ENCODE results near the gene TEX22. TPM values are rescaled to one million over a fixed set of nuclear protein-coding genes. Genes with fewer than 3 reads are reported as not detected.

TEX22 gene
- total RNA-seq, 1 experiment from 2014 or later, result 0.87 TPM

DNA sequence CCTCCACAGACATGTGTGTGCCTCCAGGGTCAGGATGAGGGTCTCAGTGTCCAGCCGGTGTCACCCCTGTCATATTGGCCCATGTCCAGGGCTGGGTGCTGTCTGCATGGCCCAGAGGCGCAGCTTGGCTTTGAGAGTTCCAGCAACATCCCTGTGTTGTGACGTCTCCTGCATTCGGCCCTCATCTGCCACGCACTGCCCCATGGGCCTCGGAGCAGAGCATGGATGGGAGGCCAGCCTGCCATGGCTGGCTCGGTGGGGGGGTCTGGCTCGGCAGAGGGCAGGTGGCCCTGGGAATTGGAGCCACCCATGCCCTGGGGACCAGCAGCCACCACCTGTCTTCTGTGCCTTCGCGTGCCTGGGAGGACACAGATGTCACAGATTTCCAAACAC is 10.8 kb upstream of the TEX22 start:
- Mint-ChIP-seq H3K27ac (no peak overlapping the region), H3K9me3 (no peaks in the 10 kb centered on the region), H3K36me3 (peaks cover 12% of the 10 kb centered on the region), H3K4me3 (no peak overlapping the region), H3K27me3 (ENCODE audit: low read depth) (no peaks in the 10 kb centered on the region), H3K4me1 (no peaks in the 10 kb centered on the region)
- POLR2A ChIA-PET, result no interaction called here
- DNase-seq (ENCODE audit: low spot score) (no peak), ATAC-seq (no peak)
- TF ChIP-seq GABPB1 (CRISPR knock-in tag; IDR thresholded peaks at IDR 0.05), result no peak
- no peak for TF ChIP-seq ZNF532 (CRISPR knock-in tag; IDR thresholded peaks at IDR 0.05; ENCODE audit: borderline replicate concordance)
- no peak for TF ChIP-seq NR2C2 (CRISPR knock-in tag; IDR thresholded peaks at IDR 0.05)
- TF ChIP-seq MYBL2 (CRISPR knock-in tag; IDR thresholded peaks at IDR 0.05), result no peak
- TF ChIP-seq EMX1 (CRISPR knock-in tag; IDR thresholded peaks at IDR 0.05), result no peak
- TF ChIP-seq, protein P1, sequence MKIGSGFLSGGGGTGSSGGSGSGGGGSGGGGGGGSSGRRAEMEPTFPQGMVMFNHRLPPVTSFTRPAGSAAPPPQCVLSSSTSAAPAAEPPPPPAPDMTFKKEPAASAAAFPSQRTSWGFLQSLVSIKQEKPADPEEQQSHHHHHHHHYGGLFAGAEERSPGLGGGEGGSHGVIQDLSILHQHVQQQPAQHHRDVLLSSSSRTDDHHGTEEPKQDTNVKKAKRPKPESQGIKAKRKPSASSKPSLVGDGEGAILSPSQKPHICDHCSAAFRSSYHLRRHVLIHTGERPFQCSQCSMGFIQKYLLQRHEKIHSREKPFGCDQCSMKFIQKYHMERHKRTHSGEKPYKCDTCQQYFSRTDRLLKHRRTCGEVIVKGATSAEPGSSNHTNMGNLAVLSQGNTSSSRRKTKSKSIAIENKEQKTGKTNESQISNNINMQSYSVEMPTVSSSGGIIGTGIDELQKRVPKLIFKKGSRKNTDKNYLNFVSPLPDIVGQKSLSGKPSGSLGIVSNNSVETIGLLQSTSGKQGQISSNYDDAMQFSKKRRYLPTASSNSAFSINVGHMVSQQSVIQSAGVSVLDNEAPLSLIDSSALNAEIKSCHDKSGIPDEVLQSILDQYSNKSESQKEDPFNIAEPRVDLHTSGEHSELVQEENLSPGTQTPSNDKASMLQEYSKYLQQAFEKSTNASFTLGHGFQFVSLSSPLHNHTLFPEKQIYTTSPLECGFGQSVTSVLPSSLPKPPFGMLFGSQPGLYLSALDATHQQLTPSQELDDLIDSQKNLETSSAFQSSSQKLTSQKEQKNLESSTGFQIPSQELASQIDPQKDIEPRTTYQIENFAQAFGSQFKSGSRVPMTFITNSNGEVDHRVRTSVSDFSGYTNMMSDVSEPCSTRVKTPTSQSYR (CRISPR knock-in tag; IDR thresholded peaks at IDR 0.05), result no peak
- TF ChIP-seq, protein P2, sequence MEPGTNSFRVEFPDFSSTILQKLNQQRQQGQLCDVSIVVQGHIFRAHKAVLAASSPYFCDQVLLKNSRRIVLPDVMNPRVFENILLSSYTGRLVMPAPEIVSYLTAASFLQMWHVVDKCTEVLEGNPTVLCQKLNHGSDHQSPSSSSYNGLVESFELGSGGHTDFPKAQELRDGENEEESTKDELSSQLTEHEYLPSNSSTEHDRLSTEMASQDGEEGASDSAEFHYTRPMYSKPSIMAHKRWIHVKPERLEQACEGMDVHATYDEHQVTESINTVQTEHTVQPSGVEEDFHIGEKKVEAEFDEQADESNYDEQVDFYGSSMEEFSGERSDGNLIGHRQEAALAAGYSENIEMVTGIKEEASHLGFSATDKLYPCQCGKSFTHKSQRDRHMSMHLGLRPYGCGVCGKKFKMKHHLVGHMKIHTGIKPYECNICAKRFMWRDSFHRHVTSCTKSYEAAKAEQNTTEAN (CRISPR knock-in tag; IDR thresholded peaks at IDR 0.05), result no peak
- TF ChIP-seq AR (CRISPR knock-in tag; IDR thresholded peaks at IDR 0.05), result no peak
- TF ChIP-seq ZBTB21 (CRISPR knock-in tag; IDR thresholded peaks at IDR 0.05; ENCODE audit: borderline replicate concordance), result no peak
- no peak for TF ChIP-seq GTF2I (CRISPR knock-in tag; conservative IDR thresholded peaks at IDR 0.05)
- TF ChIP-seq STAT6 (CRISPR knock-in tag; conservative IDR thresholded peaks at IDR 0.05; ENCODE audit: low read depth), result no peak
- no peak for TF ChIP-seq NR3C1 (CRISPR knock-in tag; conservative IDR thresholded peaks at IDR 0.05; ENCODE audit: low read depth)
- TF ChIP-seq CREM (CRISPR knock-in tag; IDR thresholded peaks at IDR 0.05), result no peak
- CTCF ChIA-PET, result no interaction called here

Data from WTC11 (cell line).